Endothelial cell of umbilical vein (primary cell): ENCODE results near the gene PSORS1C1. TPM values are rescaled to one million over a fixed set of nuclear protein-coding genes. Genes with fewer than 3 reads are reported as not detected.

Experiments
- BruUV-seq: library from RNA; stranded (reverse); fragments of 400-500 nt; replicated peaks from 2 replicates; lab custom pipeline; 2021; lab: Mats Ljungman, UMichigan
- CTCF ChIA-PET: fragments of 300-600, 350-600 bp; sonication (Branson Sonifier 250); formaldehyde crosslinking; loops from one replicate; lab custom pipeline; 2021; ENCODE audit warnings: antibody characterized with exemption, inconsistent platforms; lab: Charles Lee
- POLR2A ChIA-PET: fragments of 300-600, 350-600 bp; sonication (Branson Sonifier 250); formaldehyde crosslinking; loops from one replicate; lab custom pipeline; 2021; ENCODE audit warnings: antibody characterized with exemption, inconsistent platforms; lab: Charles Lee
- DNase-seq: peaks from one replicate; pipeline ENCODE4 v3.0.0-alpha.2; 2011; ENCODE audit warnings: low read depth, low spot score
- FAIRE-seq: peaks from 2 replicates; lab custom pipeline; 2011; peaks lifted over from hg19 to GRCh38; lab: Jason Lieb, UNC
- H2AFZ ChIP-seq: 2 replicates; pipeline ENCODE4 v1.6.0; 2012; ENCODE audit warnings: low read depth, low read length, control low read depth, inconsistent platforms
- H3K27ac ChIP-seq: 2 replicates; pipeline ENCODE4 v1.5.1; 2011; ENCODE audit warnings: low read depth, mild to moderate bottlenecking, control low read depth, low read length, moderate library complexity; ENCODE audit not compliant: insufficient read depth
- H3K27me3 ChIP-seq, 2 experiments: 2 replicates each; pipeline versions ENCODE4 v1.6.0 to v1.6.1; 2011; ENCODE audit warnings: low read length in 2 of 2, mixed read lengths in 1 of 2; ENCODE audit not compliant: control insufficient read depth in 2 of 2, insufficient read depth in 2 of 2
- H3K36me3 ChIP-seq, 2 experiments: 2 replicates in 1 of 2; 3 replicates in 1 of 2; pipeline ENCODE4 v1.5.1; 2011; ENCODE audit warnings: low read length in 2 of 2, mild to moderate bottlenecking in 1 of 2, moderate library complexity in 1 of 2; ENCODE audit not compliant: control insufficient read depth in 2 of 2, insufficient read depth in 2 of 2; ENCODE audit errors: extremely low read depth in 1 of 2
- H3K4me1 ChIP-seq: 3 replicates; pipeline ENCODE4 v1.5.1; 2011; ENCODE audit warnings: mild to moderate bottlenecking, low read length; ENCODE audit not compliant: control insufficient read depth, insufficient read depth; ENCODE audit errors: extremely low read depth
- H3K4me2 ChIP-seq: 2 replicates; pipeline ENCODE4 v1.6.1; 2011; ENCODE audit warnings: low read length, control low read depth, mixed read lengths; ENCODE audit not compliant: insufficient read depth
- H3K4me3 ChIP-seq, 3 experiments: fragments of 200-600 bp in 1 of 3; sonication (generic), shearing (Covaris generic) in 1 of 3; replicated peaks in 1 of 3; 2 replicates each; pipeline ENCODE4 v1.5.1; 2011 to 2016; ENCODE audit warnings: control low read depth in 3 of 3, low read length in 3 of 3, mild to moderate bottlenecking in 2 of 3, inconsistent platforms in 1 of 3, low read depth in 1 of 3, moderate library complexity in 1 of 3; ENCODE audit not compliant: insufficient read depth in 1 of 3
- H3K79me2 ChIP-seq: 2 replicates; pipeline ENCODE4 v1.6.0; 2012; ENCODE audit warnings: low read length, inconsistent platforms; ENCODE audit not compliant: control insufficient read depth, insufficient read depth
- H3K9ac ChIP-seq: replicated peaks from 2 replicates; pipeline ENCODE3; 2011; ENCODE audit warnings: low read length, control low read depth; ENCODE audit not compliant: insufficient read depth; ENCODE audit errors: extremely low read depth
- H3K9me1 ChIP-seq: replicated peaks from 3 replicates; pipeline ENCODE4 v1.6.0; 2011; ENCODE audit warnings: mild to moderate bottlenecking, low read length; ENCODE audit not compliant: control insufficient read depth, insufficient read depth; ENCODE audit errors: extremely low read depth
- H3K9me3 ChIP-seq: replicated peaks from 2 replicates; pipeline ENCODE4 v1.5.1; 2012; ENCODE audit warnings: low read length, inconsistent platforms; ENCODE audit not compliant: control insufficient read depth, insufficient read depth
- H4K20me1 ChIP-seq: replicated peaks from 2 replicates; pipeline ENCODE3; 2011; ENCODE audit warnings: mild to moderate bottlenecking, low read length; ENCODE audit not compliant: control insufficient read depth, insufficient read depth; ENCODE audit errors: extremely low read depth
- EZH2 ChIP-seq: IDR thresholded peaks from 2 replicates; pipeline ENCODE4 v1.6.1; 2012; ENCODE audit warnings: borderline replicate concordance, low read depth, mild to moderate bottlenecking, moderate library complexity, low read length, inconsistent platforms; ENCODE audit not compliant: severe bottlenecking
- GATA2 ChIP-seq: IDR thresholded peaks from 2 replicates; pipeline ENCODE4 v1.7.0; 2011; ENCODE audit warnings: low read depth, mild to moderate bottlenecking, moderate library complexity, mixed read lengths, low read length; ENCODE audit not compliant: insufficient read length, insufficient read depth
- JUN ChIP-seq: IDR thresholded peaks from 2 replicates; pipeline ENCODE4 v1.6.1; 2011; ENCODE audit warnings: borderline replicate concordance, low read depth; ENCODE audit not compliant: insufficient read length, insufficient read depth
- MYC ChIP-seq: IDR thresholded peaks from one replicate; pipeline ENCODE4 v1.6.1; 2011; ENCODE audit warnings: mild to moderate bottlenecking, low read depth, low read length
- POLR2A ChIP-seq: IDR thresholded peaks from 2 replicates; pipeline ENCODE4 v1.6.1; 2012; ENCODE audit warnings: low read depth, mild to moderate bottlenecking, control low read depth, low read length
- POLR2AphosphoS5 ChIP-seq: IDR thresholded peaks from 2 replicates; pipeline ENCODE4 v1.6.1; 2012; ENCODE audit warnings: low read depth, mild to moderate bottlenecking, control low read depth, low read length, moderate library complexity; ENCODE audit not compliant: insufficient read depth
- dilution Hi-C: fragments of 300-500 bp; cut with MboI; formaldehyde crosslinking; loops from one replicate; pipeline ENCODE4 v1.15.0; 2019; ENCODE audit warnings: low sequenced_read_pairs; ENCODE audit not compliant: extremely low pct_ligation_motif_present
- intact Hi-C: fragments of 100-400 bp; cut with micrococcal nuclease; formaldehyde crosslinking; loops from one replicate; pipeline ENCODE4 v1.10.0; 2022
- polyA plus RNA-seq, 4 experiments: library from polyadenylated mRNA; depleted of rRNA in 3 of 4; stranded (reverse) in 3 of 4; unstranded in 1 of 4; fragments of >200 nt; gene quantifications; 2 replicates each; pipeline versions ENCODE4 v1.2.1 to v1.2.3, GENCODE V29; 2011 to 2012; ENCODE audit warnings: missing spikeins in 1 of 4
- total RNA-seq: library from RNA; stranded (reverse); gene quantifications from 2 replicates; pipeline ENCODE4 v1.2.3, GENCODE V29; 2021
- TF ChIP-seq, protein P1 (sequence below), 2 donors: IDR thresholded peaks; 1 replicate in 1 of 2; 2 replicates in 1 of 2; pipeline ENCODE4 v1.5.1; 2011; ENCODE audit warnings: low read length in 2 of 2, mild to moderate bottlenecking in 2 of 2, moderate library complexity in 2 of 2, control low read depth in 1 of 2, inconsistent platforms in 1 of 2, low read depth in 1 of 2; ENCODE audit not compliant: insufficient read depth in 1 of 2; ENCODE audit errors: extremely low read depth in 1 of 2
- TF ChIP-seq, protein P2 (sequence below): IDR thresholded peaks from 2 replicates; pipeline ENCODE4 v1.6.1; 2011; ENCODE audit not compliant: insufficient read depth, insufficient read length

Gene PSORS1C1
- total and polyA plus RNA-seq, 2 donors (not counting 3 experiments of a cell fraction or from before 2014, with no cell fraction given) = 1.1 to 13.2 TPM

DNA sequence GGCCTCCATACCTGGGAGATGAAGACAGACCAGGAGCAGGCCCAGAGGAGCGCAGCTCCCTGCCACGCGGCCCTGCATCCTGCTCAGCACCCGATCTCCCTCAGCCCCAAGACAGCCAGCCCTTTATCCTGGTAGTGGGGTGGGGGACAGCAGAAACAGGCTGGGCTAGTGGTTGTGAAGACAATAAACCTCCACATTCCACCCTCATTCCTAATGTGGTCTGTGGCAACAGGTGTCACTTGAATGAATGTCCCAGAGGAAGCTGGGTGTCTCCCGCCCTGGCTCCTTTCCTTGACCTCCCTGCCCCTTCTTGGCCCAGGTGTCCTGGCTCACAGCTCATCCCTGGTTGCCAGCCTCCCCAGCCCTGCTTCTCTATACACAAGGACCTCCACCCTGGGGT, 2.1 kb upstream of the PSORS1C1 start, which contains the start of gene C6orf15:
C6orf15 (minus strand) TSS at position 98 of the 400 bp plus-strand sequence; CDS start at position 78, 20 bp downstream.
- POLR2A ChIA-PET = no interaction called here
- H3K4me2 ChIP-seq = no peak within 1 kb of the TSS
- no peak within 1 kb of the TSS for H3K27ac ChIP-seq

More for the DNA sequence above, 2.1 kb upstream of the PSORS1C1 start, which contains the start of gene C6orf15:
- no peak within 1 kb of the TSS for H3K4me3 ChIP-seq
- no peaks in the 10 kb centered on the region for H3K79me2 ChIP-seq
- H2AFZ ChIP-seq = no peak within 1 kb of the TSS
- H3K9me3 ChIP-seq = no peaks in the 10 kb centered on the region
- H4K20me1 ChIP-seq = no peaks in the 10 kb centered on the region
- peaks cover 5 to 12% of the 10 kb centered on the region in 2 experiments for H3K27me3 ChIP-seq
- intact Hi-C loops = no loop called here
- peaks cover 21% of the 10 kb centered on the region for H3K4me1 ChIP-seq
- CTCF ChIA-PET = interaction anchor here (3.5 to 8.2 kb wide), 3 partner anchors 10 to 33 kb away, joined by 14 to 102 read pairs (median 57); no protein-coding TSS in a partner anchor
- dilution Hi-C loops = no loop called here
- no peaks in the 10 kb centered on the region for H3K36me3 ChIP-seq
- no peak for TF ChIP-seq POLR2A
- no peak for TF ChIP-seq MYC
- no peak for TF ChIP-seq JUN
- TF ChIP-seq, protein P1, sequence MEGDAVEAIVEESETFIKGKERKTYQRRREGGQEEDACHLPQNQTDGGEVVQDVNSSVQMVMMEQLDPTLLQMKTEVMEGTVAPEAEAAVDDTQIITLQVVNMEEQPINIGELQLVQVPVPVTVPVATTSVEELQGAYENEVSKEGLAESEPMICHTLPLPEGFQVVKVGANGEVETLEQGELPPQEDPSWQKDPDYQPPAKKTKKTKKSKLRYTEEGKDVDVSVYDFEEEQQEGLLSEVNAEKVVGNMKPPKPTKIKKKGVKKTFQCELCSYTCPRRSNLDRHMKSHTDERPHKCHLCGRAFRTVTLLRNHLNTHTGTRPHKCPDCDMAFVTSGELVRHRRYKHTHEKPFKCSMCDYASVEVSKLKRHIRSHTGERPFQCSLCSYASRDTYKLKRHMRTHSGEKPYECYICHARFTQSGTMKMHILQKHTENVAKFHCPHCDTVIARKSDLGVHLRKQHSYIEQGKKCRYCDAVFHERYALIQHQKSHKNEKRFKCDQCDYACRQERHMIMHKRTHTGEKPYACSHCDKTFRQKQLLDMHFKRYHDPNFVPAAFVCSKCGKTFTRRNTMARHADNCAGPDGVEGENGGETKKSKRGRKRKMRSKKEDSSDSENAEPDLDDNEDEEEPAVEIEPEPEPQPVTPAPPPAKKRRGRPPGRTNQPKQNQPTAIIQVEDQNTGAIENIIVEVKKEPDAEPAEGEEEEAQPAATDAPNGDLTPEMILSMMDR (IDR thresholded peaks at IDR 0.05; ENCODE audit: extremely low read depth in 1 of 2, insufficient read depth in 1 of 2, low read depth in 1 of 2, low read length in 2 of 2) = no peak
- no peak for TF ChIP-seq GATA2
- no peak for TF ChIP-seq POLR2AphosphoS5
- TF ChIP-seq, protein P2, sequence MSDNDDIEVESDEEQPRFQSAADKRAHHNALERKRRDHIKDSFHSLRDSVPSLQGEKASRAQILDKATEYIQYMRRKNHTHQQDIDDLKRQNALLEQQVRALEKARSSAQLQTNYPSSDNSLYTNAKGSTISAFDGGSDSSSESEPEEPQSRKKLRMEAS = no peak
- no peak for TF ChIP-seq EZH2
- H3K9me1 ChIP-seq = no peaks in the 10 kb centered on the region
- H3K9ac ChIP-seq = no peak within 1 kb of the TSS
- FAIRE-seq = no peak
- BruUV-seq = no TSS peak
- no peak for DNase-seq
